Natural killer cell (primary cell): Measurements from ENCODE around the gene SNX22. TPM values are rescaled to one million over a fixed set of nuclear protein-coding genes. Genes with fewer than 3 reads are reported as not detected.

ENCODE experiments used
- ATAC-seq, 3 donors: fragments of 150-1000 bp in 2 of 3; fragments of 200-7000 bp in 1 of 3; cut with Tn5 transposase; 1 replicate in 1 of 3; 2 replicates in 2 of 3; pipeline ENCODE4 v1.10.0; 2021; ENCODE audit warnings: mild to moderate bottlenecking in 2 of 3, moderate library complexity in 2 of 3
- DNase-seq, 2 donors: peaks; one replicate each; pipeline versions ENCODE4 v3.0.0 to v3.0.0-alpha.2; 2013 to 2021; ENCODE audit warnings: mixed read lengths in 1 of 2
- H3K27ac ChIP-seq: one replicate; pipeline ENCODE4 v1.5.1; 2013; ENCODE audit warnings: mild to moderate bottlenecking, low read length
- H3K27me3 ChIP-seq: one replicate; pipeline ENCODE4 v1.6.1; 2013; ENCODE audit warnings: low read length; ENCODE audit not compliant: control insufficient read depth, insufficient read depth
- H3K36me3 ChIP-seq: one replicate; pipeline ENCODE4 v1.6.1; 2013; ENCODE audit warnings: low read length; ENCODE audit not compliant: control insufficient read depth, insufficient read depth
- H3K4me1 ChIP-seq: one replicate; pipeline ENCODE4 v1.6.1; 2013; ENCODE audit warnings: low read length; ENCODE audit not compliant: control insufficient read depth, insufficient read depth
- H3K4me3 ChIP-seq: one replicate; pipeline ENCODE4 v1.5.1; 2013; ENCODE audit warnings: low read length
- H3K9me3 ChIP-seq: one replicate; pipeline ENCODE4 v1.6.1; 2013; ENCODE audit warnings: low read length; ENCODE audit not compliant: control insufficient read depth, insufficient read depth
- H3K27ac Mint-ChIP-seq, 2 donors: one replicate each; pipeline ENCODE4 v1.8.0; 2022; ENCODE audit warnings: mild to moderate bottlenecking in 2 of 2, mixed read lengths in 2 of 2, moderate library complexity in 1 of 2
- H3K27me3 Mint-ChIP-seq, 2 donors: one replicate each; pipeline ENCODE4 v1.8.0; 2022; ENCODE audit warnings: low read depth in 2 of 2, mixed read lengths in 2 of 2
- H3K36me3 Mint-ChIP-seq: one replicate; pipeline ENCODE4 v1.8.0; 2022; ENCODE audit warnings: mixed read lengths
- H3K4me1 Mint-ChIP-seq, 2 donors: one replicate each; pipeline ENCODE4 v1.8.0; 2022; ENCODE audit warnings: mixed read lengths in 2 of 2
- H3K4me3 Mint-ChIP-seq: one replicate; pipeline ENCODE4 v1.8.0; 2022; ENCODE audit warnings: mild to moderate bottlenecking, moderate library complexity, mixed read lengths
- H3K9me3 Mint-ChIP-seq, 2 donors: one replicate each; pipeline ENCODE4 v1.8.0; 2022; ENCODE audit warnings: mixed read lengths in 2 of 2
- CTCF ChIP-seq: fragments of 200-600 bp; IDR thresholded peaks from one replicate; pipeline ENCODE4 v1.8.0; 2022; ENCODE audit warnings: antibody characterized with exemption
- WGBS: methylation state at CpG from one replicate; pipeline ENCODE4 v1.1.7; 2013; ENCODE audit warnings: missing lambda C conversion rate; ENCODE audit not compliant: insufficient coverage; 5-methylcytosine and 5-hydroxymethylcytosine counted together
- intact Hi-C: fragments of 100-400 bp; cut with micrococcal nuclease; formaldehyde crosslinking; loops from one replicate; pipeline ENCODE4 v1.14.2; 2022
- total RNA-seq, 4 donors: library from RNA; stranded (reverse); fragments of 120-200 nt in 1 of 4; gene quantifications; one replicate each; pipeline versions ENCODE4 v1.2.3 to v1.2.4, GENCODE V29; 2013 to 2022

SNX22 gene
- total RNA-seq, 3 donors from 2014 or later (not counting 1 experiment from before 2014, with no cell fraction given): 0.41 to 0.80 (median 0.75) TPM

- intact Hi-C loops: loop anchor here (5.0 kb wide), 2 partner anchors 460 to 720 kb away; no protein-coding TSS in a partner anchor
- DNase-seq: no peak
- peak; percentile 5 to 7 (median 6) for ATAC-seq
Observed at GRCh38 chr15:64162478-64162868, 10.9 kb downstream of the SNX22 start.

GRCh38 chr15:64162869-64163658 lies 11.5 kb downstream of the SNX22 start, which contains the start of gene PPIB:
Gene PPIB, minus strand, starts transcription at chr15:64163022. Its CDS starts 36 bp downstream, at chr15:64162986.
- peak within 1 kb of the TSS; percentile 88 for H3K4me3 Mint-ChIP-seq
- Histone ChIP-seq H3K9me3 (no peaks in the 10 kb centered on the region), H3K4me3 (peak within 1 kb of the TSS; percentile 80), H3K36me3 (peaks cover 24% of the 10 kb centered on the region), H3K4me1 (peaks cover 44% of the 10 kb centered on the region), H3K27me3 (no peaks in the 10 kb centered on the region), H3K27ac (peak within 1 kb of the TSS; percentile 84)
- no peaks in the 10 kb centered on the region for H3K9me3 Mint-ChIP-seq
- H3K36me3 Mint-ChIP-seq: peaks cover 10% of the 10 kb centered on the region
- intact Hi-C loops: loop anchor here (1.0 to 5.0 kb wide), 4 partner anchors 70 to 719 kb away; partner anchors contain the start of genes CIAO2A and CSNK1G1
- DNase-seq (peak; percentile 93 to 97), ATAC-seq (peak; percentile 89 to 96 (median 91))
- H3K4me1 Mint-ChIP-seq: peaks cover 43 to 44% of the 10 kb centered on the region in 2 donors
- TF ChIP-seq CTCF: no peak
- H3K27me3 Mint-ChIP-seq: no peaks in the 10 kb centered on the region
- under 1% methylated on average over 68 of the region's 69 CpGs for WGBS
- H3K27ac Mint-ChIP-seq: peak within 1 kb of the TSS; percentile 92 to 95

More at GRCh38 chr15:64162478-64162868, 10.9 kb downstream of the SNX22 start:
- Histone ChIP-seq H3K36me3 (peaks cover 30% of the 10 kb centered on the region), H3K27ac (peak overlapping the region; percentile 80), H3K27me3 (no peaks in the 10 kb centered on the region), H3K4me1 (peaks cover 44% of the 10 kb centered on the region), H3K4me3 (peak overlapping the region; percentile 80), H3K9me3 (no peaks in the 10 kb centered on the region)
- WGBS: under 1% methylated on average over 21 of the region's 21 CpGs
- Mint-ChIP-seq H3K36me3 (peaks cover 15% of the 10 kb centered on the region), H3K9me3 (no peaks in the 10 kb centered on the region), H3K4me3 (peak overlapping the region; percentile 88), H3K27me3 (no peaks in the 10 kb centered on the region), H3K4me1 (peaks cover 49 to 50% of the 10 kb centered on the region in 2 donors), H3K27ac (peak overlapping the region; percentile 92 to 95)
- TF ChIP-seq CTCF: no peak

GRCh38 chr15:64163659-64164362 lies 12.3 kb downstream of the SNX22 start:
- 34% methylated on average over 14 of the region's 14 CpGs for WGBS
- Mint-ChIP-seq H3K27me3 (no peaks in the 10 kb centered on the region), H3K27ac (peak overlapping the region; percentile 92 to 95), H3K36me3 (peaks cover 2% of the 10 kb centered on the region), H3K4me3 (peak overlapping the region; percentile 88), H3K4me1 (peaks cover 35 to 37% of the 10 kb centered on the region in 2 donors), H3K9me3 (no peaks in the 10 kb centered on the region)
- H3K27ac ChIP-seq: peak overlapping the region; percentile 84
- no peak for DNase-seq
- no peaks in the 10 kb centered on the region for H3K27me3 ChIP-seq
- peak in 1 of 3 donors; percentile 0 for ATAC-seq
- no peak for TF ChIP-seq CTCF
- intact Hi-C loops: loop anchor here (1.0 to 5.0 kb wide), 4 partner anchors 71 to 718 kb away; partner anchors contain the start of genes CIAO2A and CSNK1G1
- H3K36me3 ChIP-seq: peaks cover 17% of the 10 kb centered on the region
- H3K9me3 ChIP-seq: no peaks in the 10 kb centered on the region
- peaks cover 39% of the 10 kb centered on the region for H3K4me1 ChIP-seq
- peak overlapping the region; percentile 64 for H3K4me3 ChIP-seq
